Loucy (cell line): Measurements from ENCODE around the gene LMBRD2.

Source experiments
- CTCF ChIP-seq: fragments of 200-600 bp; sonication (generic); conservative IDR thresholded peaks from 2 replicates; pipeline ENCODE4 v1.5.1; 2014; ENCODE audit warnings: mild to moderate bottlenecking, antibody characterized with exemption, low read length
- EZH2phosphoT487 ChIP-seq: fragments of 200-600 bp; IDR thresholded peaks from 2 replicates; pipeline ENCODE4 v1.6.1; 2018; ENCODE audit warnings: antibody characterized with exemption, mild to moderate bottlenecking, moderate library complexity, borderline replicate concordance

- no peak for TF ChIP-seq CTCF
- TF ChIP-seq EZH2phosphoT487 = no peak
These were observed 85.0 kb downstream of the LMBRD2 start, which contains the start of gene UGT3A2 for GRCh38 chr5:36066540-36067210.
